PFSK-1 (cell line): ENCODE measurements around the gene UBR4.

Source experiments
- FOXP2 ChIP-seq: optimal IDR thresholded peaks from 2 replicates; pipeline ENCODE3; 2011; ENCODE audit warnings: borderline replicate concordance, control low read depth, inconsistent platforms; ENCODE audit not compliant: insufficient read depth; ENCODE audit errors: extremely low read length, extremely low read depth
- POLR2AphosphoS5 ChIP-seq: IDR thresholded peaks from 2 replicates; pipeline ENCODE4 v1.6.1; 2012; ENCODE audit warnings: low read depth, mild to moderate bottlenecking, control low read depth, low read length, moderate library complexity
- REST ChIP-seq, 2 experiments: IDR thresholded peaks; 2 replicates each; pipeline versions ENCODE4 v1.6.1 to v1.8.0; 2011 to 2012; ENCODE audit warnings: low read depth in 2 of 2, low read length in 2 of 2, control low read depth in 1 of 2, inconsistent platforms in 1 of 2, mild to moderate bottlenecking in 1 of 2, moderate library complexity in 1 of 2; ENCODE audit not compliant: insufficient read depth in 1 of 2
- SIN3A ChIP-seq: IDR thresholded peaks from 2 replicates; pipeline ENCODE4 v1.6.1; 2012; ENCODE audit warnings: mild to moderate bottlenecking, low read length, moderate library complexity, borderline replicate concordance; ENCODE audit not compliant: insufficient read depth
- TAF1 ChIP-seq: IDR thresholded peaks from 2 replicates; pipeline ENCODE4 v1.6.1; 2012; ENCODE audit warnings: low read length, control low read depth, borderline replicate concordance; ENCODE audit not compliant: insufficient read depth

Gene UBR4

GRCh38 chr1:19112891-19113696 is 97.0 kb downstream of the UBR4 start:
- no peak for TF ChIP-seq TAF1
- no peak for TF ChIP-seq FOXP2
- TF ChIP-seq REST (IDR thresholded peaks at IDR 0.05; ENCODE audit: insufficient read depth in 1 of 2, low read depth in 2 of 2, low read length in 2 of 2), result no peak
- TF ChIP-seq POLR2AphosphoS5, result no peak
- TF ChIP-seq SIN3A, result no peak

- TF ChIP-seq POLR2AphosphoS5, result no peak
- TF ChIP-seq TAF1, result no peak
- TF ChIP-seq REST (IDR thresholded peaks at IDR 0.05; ENCODE audit: insufficient read depth in 1 of 2, low read depth in 2 of 2, low read length in 2 of 2), result no peak
- no peak for TF ChIP-seq FOXP2
- TF ChIP-seq SIN3A, result no peak
Measured at GRCh38 chr1:19110257-19110927, 99.7 kb downstream of the UBR4 start.

DNA sequence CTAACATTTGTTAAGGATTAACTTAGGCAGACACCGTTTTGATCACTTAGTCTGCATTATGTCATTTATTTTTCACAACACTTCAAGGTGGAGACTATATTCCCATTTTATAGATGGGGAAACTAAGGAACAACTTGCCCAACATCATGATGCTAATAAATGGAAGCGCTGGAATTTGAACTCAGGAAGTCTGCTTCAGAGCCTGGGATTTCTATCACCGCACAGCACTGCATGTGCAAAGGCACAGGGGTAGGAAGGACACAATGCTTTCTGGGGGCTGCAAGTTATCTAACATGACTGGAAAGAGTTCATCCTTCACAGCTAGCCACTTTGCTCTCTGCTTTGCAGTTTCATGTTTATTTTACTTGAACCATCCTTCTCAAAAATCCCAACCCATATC is 100.5 kb downstream of the UBR4 start:
- TF ChIP-seq POLR2AphosphoS5 (no peak), REST (IDR thresholded peaks at IDR 0.05; ENCODE audit: insufficient read depth in 1 of 2, low read depth in 2 of 2, low read length in 2 of 2) (no peak), SIN3A (no peak), FOXP2 (no peak), TAF1 (no peak)

DNA sequence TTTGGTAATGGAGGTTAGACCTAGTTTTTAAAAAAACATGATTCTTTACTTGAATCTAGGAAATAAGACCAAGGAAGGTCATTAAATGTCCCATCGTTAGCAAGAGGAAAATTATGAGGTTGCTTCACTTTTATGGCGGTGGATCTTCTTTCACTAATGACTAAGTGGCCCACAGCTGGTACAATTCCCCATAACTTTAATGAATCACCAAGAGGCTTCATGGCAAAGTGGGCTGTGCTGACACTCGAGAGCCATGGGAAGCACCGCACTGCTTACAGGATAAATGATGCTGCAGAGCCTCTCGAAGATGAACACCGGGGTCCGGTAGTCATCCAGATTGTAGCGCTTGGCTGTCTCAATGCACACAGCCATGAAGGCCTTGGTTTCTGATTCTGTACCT is 108.8 kb downstream of the UBR4 start:
- TF ChIP-seq SIN3A (no peak), REST (IDR thresholded peaks at IDR 0.05; ENCODE audit: insufficient read depth in 1 of 2, low read depth in 2 of 2, low read length in 2 of 2) (no peak), TAF1 (no peak), FOXP2 (no peak), POLR2AphosphoS5 (no peak)
